Skin of body (tissue), 2 donors: ENCODE results near the gene RRAS. TPM values are rescaled to one million over a fixed set of nuclear protein-coding genes. Genes with fewer than 3 reads are reported as not detected.
"Not testable (repeated sequence)": the region's sequence is repeated elsewhere in the genome, so short reads cannot be mapped to it uniquely, and the experiment has no call there.

ENCODE experiments used
- DNase-seq: peaks from one replicate; lab custom pipeline; 2025; lab: John Stamatoyannopoulos, UW
- total RNA-seq: library from RNA; depleted of rRNA; stranded (reverse); fragments of >200 nt; gene quantifications from one replicate; pipeline ENCODE4 v1.2.3, GENCODE V29; 2014

Gene RRAS
- total RNA-seq, 1 donor from 2014 or later, result 10.2 TPM

GRCh38 chr19:49632576-49632975 is 7.4 kb downstream of the RRAS start:
- no peak for DNase-seq

GRCh38 chr19:49631610-49632192 is 8.2 kb downstream of the RRAS start:
- no peak for DNase-seq

- DNase-seq, result no peak
These were observed 8.8 kb downstream of the RRAS start for GRCh38 chr19:49631014-49631588.

GRCh38 chr19:49629659-49630058 is 10.3 kb downstream of the RRAS start:
- no peak for DNase-seq

- DNase-seq, result no peak
These were observed 13.7 kb downstream of the RRAS start for GRCh38 chr19:49626226-49626625.

GRCh38 chr19:49624967-49625910 is 14.7 kb downstream of the RRAS start:
- DNase-seq, result no peak

- not testable (repeated sequence) for DNase-seq
These were observed 22.1 kb downstream of the RRAS start for GRCh38 chr19:49617860-49618259.

GRCh38 chr19:49616945-49617344 is 23.0 kb downstream of the RRAS start:
- no peak for DNase-seq

- no peak for DNase-seq
These were observed 23.4 kb downstream of the RRAS start for GRCh38 chr19:49616532-49616931.

GRCh38 chr19:49615861-49616260 is 24.1 kb downstream of the RRAS start:
- no peak for DNase-seq

- DNase-seq, result no peak
These were observed 25.7 kb downstream of the RRAS start for GRCh38 chr19:49614096-49614833.

GRCh38 chr19:49613374-49613773 is 26.6 kb downstream of the RRAS start:
- DNase-seq, result no peak

GRCh38 chr19:49609499-49610092 is 30.3 kb downstream of the RRAS start:
- DNase-seq, result no peak

GRCh38 chr19:49605605-49606004 is 34.3 kb downstream of the RRAS start:
- DNase-seq, result no peak

- DNase-seq, result no peak
These were observed 37.1 kb downstream of the RRAS start for GRCh38 chr19:49602806-49603205.

GRCh38 chr19:49601482-49602038 is 38.4 kb downstream of the RRAS start:
- DNase-seq, result no peak

GRCh38 chr19:49599378-49600295 is 40.3 kb downstream of the RRAS start:
- no peak for DNase-seq

- no peak for DNase-seq
These were observed 42.3 kb downstream of the RRAS start for GRCh38 chr19:49597703-49597974.

- no peak for DNase-seq
These were observed 42.8 kb downstream of the RRAS start for GRCh38 chr19:49596954-49597702.
